Mesothelial cell of epicardium (in vitro differentiated cells): ENCODE data around the gene KRT72. TPM values are rescaled to one million over a fixed set of nuclear protein-coding genes. Genes with fewer than 3 reads are reported as not detected.

Experiments
- DNase-seq, 2 experiments: peaks; one replicate each; pipeline ENCODE4 v3.0.0; 2021; ENCODE audit warnings: low spot score in 2 of 2; ENCODE audit not compliant: unreplicated experiment in 2 of 2
- H3K27ac Mint-ChIP-seq: 2 replicates; pipeline ENCODE4 v1.8.0; 2021; ENCODE audit warnings: mixed read lengths
- H3K27me3 Mint-ChIP-seq: 2 replicates; pipeline ENCODE4 v1.8.0; 2021; ENCODE audit warnings: low read depth, mixed read lengths
- H3K36me3 Mint-ChIP-seq: 2 replicates; pipeline ENCODE4 v1.8.0; 2021; ENCODE audit warnings: mixed read lengths
- H3K4me1 Mint-ChIP-seq: 2 replicates; pipeline ENCODE4 v1.8.0; 2021; ENCODE audit warnings: mixed read lengths
- H3K4me3 Mint-ChIP-seq: 2 replicates; pipeline ENCODE4 v1.8.0; 2021; ENCODE audit warnings: mild to moderate bottlenecking, moderate library complexity, mixed read lengths
- H3K9me3 Mint-ChIP-seq: 2 replicates; pipeline ENCODE4 v1.8.0; 2021; ENCODE audit warnings: mixed read lengths
- CTCF ChIP-seq: fragments of 200-600 bp; sonication (generic); IDR thresholded peaks from one replicate; pipeline ENCODE4 v1.5.0; 2021; ENCODE audit warnings: antibody characterized with exemption; ENCODE audit not compliant: unreplicated experiment
- total RNA-seq: library from RNA; stranded (reverse); gene quantifications from 3 replicates; pipeline ENCODE4 v1.2.1, GENCODE V29; 2021

The KRT72 gene
- total RNA-seq, 1 donor from 2014 or later: not detected

- Mint-ChIP-seq H3K27ac (no peak overlapping the region), H3K4me1 (no peaks in the 10 kb centered on the region), H3K9me3 (no peaks in the 10 kb centered on the region), H3K27me3 (peaks cover 74% of the 10 kb centered on the region), H3K36me3 (no peaks in the 10 kb centered on the region), H3K4me3 (no peak overlapping the region)
- DNase-seq: no peak
- TF ChIP-seq CTCF: no peak
Measured at GRCh38 chr12:52615912-52616311, 14.6 kb upstream of the KRT72 start.

GRCh38 chr12:52615208-52615868, 14.1 kb upstream of the KRT72 start:
- H3K36me3 Mint-ChIP-seq: no peaks in the 10 kb centered on the region

GRCh38 chr12:52614381-52615207, 13.3 kb upstream of the KRT72 start:
- no peak overlapping the region for H3K4me3 Mint-ChIP-seq
- peaks cover 77% of the 10 kb centered on the region for H3K27me3 Mint-ChIP-seq
- H3K9me3 Mint-ChIP-seq: no peaks in the 10 kb centered on the region
- TF ChIP-seq CTCF: no peak
- H3K4me1 Mint-ChIP-seq: no peaks in the 10 kb centered on the region
- no peaks in the 10 kb centered on the region for H3K36me3 Mint-ChIP-seq
- DNase-seq: peak in 1 of 2 experiments; percentile 36
- H3K27ac Mint-ChIP-seq: no peak overlapping the region

More at GRCh38 chr12:52615208-52615868, 14.1 kb upstream of the KRT72 start:
- no peaks in the 10 kb centered on the region for H3K4me1 Mint-ChIP-seq
- no peak for DNase-seq
- TF ChIP-seq CTCF: no peak
- H3K9me3 Mint-ChIP-seq: no peaks in the 10 kb centered on the region
- H3K4me3 Mint-ChIP-seq: no peak overlapping the region
- H3K27me3 Mint-ChIP-seq: peaks cover 74% of the 10 kb centered on the region
- H3K27ac Mint-ChIP-seq: no peak overlapping the region

GRCh38 chr12:52613384-52614030, 12.2 kb upstream of the KRT72 start:
- DNase-seq: peak in 1 of 2 experiments; percentile 30
- no peaks in the 10 kb centered on the region for H3K9me3 Mint-ChIP-seq
- no peak overlapping the region for H3K27ac Mint-ChIP-seq
- peaks cover 78% of the 10 kb centered on the region for H3K27me3 Mint-ChIP-seq
- H3K36me3 Mint-ChIP-seq: no peaks in the 10 kb centered on the region
- no peaks in the 10 kb centered on the region for H3K4me1 Mint-ChIP-seq
- no peak overlapping the region for H3K4me3 Mint-ChIP-seq
- TF ChIP-seq CTCF: no peak

GRCh38 chr12:52612431-52613383, 11.4 kb upstream of the KRT72 start:
- DNase-seq: no peak
- no peaks in the 10 kb centered on the region for H3K4me1 Mint-ChIP-seq
- no peak overlapping the region for H3K27ac Mint-ChIP-seq
- H3K36me3 Mint-ChIP-seq: no peaks in the 10 kb centered on the region
- H3K27me3 Mint-ChIP-seq: peaks cover 82% of the 10 kb centered on the region
- TF ChIP-seq CTCF: no peak
- no peak overlapping the region for H3K4me3 Mint-ChIP-seq
- no peaks in the 10 kb centered on the region for H3K9me3 Mint-ChIP-seq
